ENCODE data around the gene CNPY1. TPM values are rescaled to one million over a fixed set of nuclear protein-coding genes. Genes with fewer than 3 reads are reported as not detected.

CNPY1 gene
- total RNA-seq, 1 experiment from 2014 or later, result not detected

- no peaks in the 10 kb centered on the region for H3K36me3 ChIP-seq (ENCODE audit: control insufficient read depth, insufficient read depth, low read length)
- ChIA-PET CTCF (no interaction called here), POLR2A (no interaction called here)
- no peaks in the 10 kb centered on the region for H3K4me1 ChIP-seq (ENCODE audit: control insufficient read depth, insufficient read depth, low read length)
- peaks cover 76% of the 10 kb centered on the region for H3K27me3 ChIP-seq (ENCODE audit: control insufficient read depth, insufficient read depth, low read length)
- H3K4me3 ChIP-seq (ENCODE audit: low read depth in 2 of 2, low read length in 2 of 2), result no peak overlapping the region
- no peak for TF ChIP-seq POLR2AphosphoS5 (IDR thresholded peaks at IDR 0.05; ENCODE audit: low read depth, low read length)
- no peak for TF ChIP-seq REST (IDR thresholded peaks at IDR 0.05; ENCODE audit: insufficient read depth in 1 of 2, low read depth in 2 of 2, low read length in 1 of 2)
- TF ChIP-seq SIN3A (IDR thresholded peaks at IDR 0.05; ENCODE audit: borderline replicate concordance, insufficient read depth, low read depth, low read length), result no peak
- no peak for TF ChIP-seq CTCF (IDR thresholded peaks at IDR 0.05)
- no peak for TF ChIP-seq TCF7L2 (IDR thresholded peaks at IDR 0.05; ENCODE audit: low read depth, low read length)
- no peaks in the 10 kb centered on the region for H3K9me3 ChIP-seq (ENCODE audit: control insufficient read depth, insufficient read depth, low read depth, low read length)
- intact Hi-C loops (cut with micrococcal nuclease; ENCODE audit: unreplicated experiment), result no loop called here
- no peak for DNase-seq (ENCODE audit: low read depth, low spot score)
- no peak overlapping the region for H3K27ac ChIP-seq (ENCODE audit: low read length)
- BruUV-seq (replicated peaks), result no TSS peak
- in situ Hi-C loops (cut with HindIII; ENCODE audit: low pct_unique_long_range_greater_than_20kb, low sequenced_read_pairs), result no loop called here
- no peak for ATAC-seq
These were observed 38.8 kb downstream of the CNPY1 start for GRCh38 chr7:155507576-155507975.

GRCh38 chr7:155506854-155507337, 39.5 kb downstream of the CNPY1 start:
- Histone ChIP-seq H3K27me3 (ENCODE audit: control insufficient read depth, insufficient read depth, low read length) (peaks cover 73% of the 10 kb centered on the region), H3K9me3 (ENCODE audit: control insufficient read depth, insufficient read depth, low read depth, low read length) (no peaks in the 10 kb centered on the region), H3K4me1 (ENCODE audit: control insufficient read depth, insufficient read depth, low read length) (no peaks in the 10 kb centered on the region), H3K4me3 (ENCODE audit: low read depth in 2 of 2, low read length in 2 of 2) (no peak overlapping the region), H3K36me3 (ENCODE audit: control insufficient read depth, insufficient read depth, low read length) (no peaks in the 10 kb centered on the region), H3K27ac (ENCODE audit: low read length) (no peak overlapping the region)
- intact Hi-C loops (cut with micrococcal nuclease; ENCODE audit: unreplicated experiment) (no loop called here), in situ Hi-C loops (cut with HindIII; ENCODE audit: low pct_unique_long_range_greater_than_20kb, low sequenced_read_pairs) (no loop called here)
- ChIA-PET POLR2A (no interaction called here), CTCF (no interaction called here)
- TF ChIP-seq SIN3A (IDR thresholded peaks at IDR 0.05; ENCODE audit: borderline replicate concordance, insufficient read depth, low read depth, low read length) (no peak), CTCF (IDR thresholded peaks at IDR 0.05) (no peak), TCF7L2 (IDR thresholded peaks at IDR 0.05; ENCODE audit: low read depth, low read length) (no peak), POLR2AphosphoS5 (IDR thresholded peaks at IDR 0.05; ENCODE audit: low read depth, low read length) (no peak), REST (IDR thresholded peaks at IDR 0.05; ENCODE audit: insufficient read depth in 1 of 2, low read depth in 2 of 2, low read length in 1 of 2) (no peak)
- DNase-seq (ENCODE audit: low read depth, low spot score) (no peak), ATAC-seq (no peak)
- no TSS peak for BruUV-seq (replicated peaks)

Measured in Panc1 (cell line).